AG09319 (cell line): ENCODE measurements around the gene ALPK3.

Experiments used
- DNase-seq: peaks from one replicate; pipeline ENCODE4 v3.0.0-alpha.2; 2010; ENCODE audit warnings: low read depth; ENCODE audit errors: extremely low read depth
- CTCF ChIP-seq: IDR thresholded peaks from 2 replicates; pipeline ENCODE4 v1.5.1; 2011; ENCODE audit warnings: low read depth, mild to moderate bottlenecking, inconsistent platforms, low read length, moderate library complexity

ALPK3 gene

GRCh38 chr15:84831028-84831427, 13.9 kb downstream of the ALPK3 start:
- TF ChIP-seq CTCF = no peak
- DNase-seq = no peak

DNA sequence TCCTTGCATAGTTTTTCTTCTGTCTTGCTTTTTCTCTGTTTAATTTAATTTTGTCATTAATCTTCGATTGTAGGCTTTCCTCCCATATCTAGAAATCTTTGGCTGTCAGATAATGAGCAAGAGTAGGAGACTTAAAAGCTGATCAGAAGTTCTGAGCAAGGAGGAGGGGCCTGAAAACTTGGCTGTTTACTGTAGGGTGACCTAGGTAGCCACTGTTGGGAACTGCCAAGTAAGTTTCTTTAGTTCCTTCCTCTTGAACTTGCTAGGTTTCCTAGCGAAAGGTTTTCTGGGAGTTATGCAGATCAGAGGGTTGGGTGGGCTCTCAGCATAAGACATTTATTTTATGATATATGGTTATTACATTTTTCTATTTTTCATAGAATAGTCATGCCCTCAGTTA, 14.5 kb downstream of the ALPK3 start:
- no peak for DNase-seq
- TF ChIP-seq CTCF = no peak

- no peak for TF ChIP-seq CTCF
- DNase-seq = no peak
Measured at GRCh38 chr15:84832448-84833040, 15.4 kb downstream of the ALPK3 start.

DNA sequence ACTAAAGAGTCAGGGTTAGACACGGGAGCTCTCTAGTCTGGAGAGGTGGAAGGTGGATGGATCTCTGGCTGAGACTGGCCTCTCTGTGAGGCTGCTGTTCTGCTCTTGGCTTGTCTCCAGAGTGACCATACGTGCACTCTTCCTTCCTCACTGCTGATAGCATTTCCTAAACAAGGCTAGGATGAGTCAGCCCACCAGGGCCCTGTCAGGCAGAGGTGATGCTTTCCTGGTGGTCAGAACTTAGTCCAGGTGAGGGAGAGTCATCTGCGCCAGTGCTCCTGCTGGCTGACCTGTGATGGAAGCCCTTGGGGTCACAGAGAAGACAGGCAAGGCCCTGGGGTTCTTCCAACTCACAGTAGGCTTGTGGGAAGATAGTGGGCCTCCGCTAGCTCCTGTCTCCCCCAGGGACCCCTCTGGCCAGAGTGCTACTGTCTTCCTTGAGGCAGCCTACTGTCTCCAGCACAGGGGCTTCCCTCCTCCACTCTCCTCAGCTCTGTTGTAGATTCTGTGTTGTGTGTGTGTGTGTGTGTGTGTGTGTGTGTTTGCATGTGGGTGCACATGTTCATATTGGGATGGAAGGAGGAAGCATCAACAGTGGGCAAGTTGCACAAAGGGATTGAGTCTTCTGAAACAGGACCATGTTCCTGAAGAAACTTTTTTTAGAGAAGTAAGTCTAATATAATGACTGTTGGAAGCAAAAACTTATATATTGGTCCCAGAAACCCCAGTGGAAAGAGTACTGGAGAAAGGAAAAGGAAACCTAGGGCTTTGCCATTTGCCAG, 16.5 kb downstream of the ALPK3 start:
- no peak for DNase-seq
- TF ChIP-seq CTCF = no peak

DNA sequence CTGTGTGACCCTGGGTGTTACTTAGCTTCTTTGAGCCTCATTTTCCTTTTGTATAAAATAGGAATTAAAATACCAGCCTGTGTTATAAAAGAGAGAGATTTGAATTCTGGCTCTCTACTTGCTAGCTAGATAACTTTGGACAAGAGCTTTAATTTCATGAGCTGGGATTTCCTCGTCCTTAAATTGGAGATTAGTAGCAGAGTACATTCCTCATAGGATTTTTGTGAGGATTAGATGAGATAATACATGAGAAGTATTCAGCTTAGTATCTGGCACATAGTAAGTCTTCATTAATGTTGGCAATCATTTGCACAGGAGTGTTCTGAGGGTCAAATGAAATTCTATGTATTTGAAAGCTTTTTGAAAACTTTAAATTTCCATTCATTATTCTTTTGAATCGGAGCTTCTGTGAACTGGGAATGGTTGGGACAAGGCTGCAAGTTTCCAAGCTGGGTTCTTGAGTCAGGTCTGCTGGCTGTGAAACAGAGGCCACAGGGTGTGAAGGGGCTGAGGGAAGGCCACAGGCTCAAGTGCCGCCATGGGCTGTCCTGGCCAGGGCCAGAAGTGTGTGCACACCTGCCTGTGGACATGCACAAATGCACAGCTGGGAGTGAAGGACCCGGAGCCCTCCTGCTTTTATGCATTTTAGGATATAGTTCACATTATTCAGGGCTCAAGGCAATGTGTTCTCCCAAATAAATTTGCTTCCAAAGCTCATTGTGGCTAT, 17.2 kb downstream of the ALPK3 start:
- TF ChIP-seq CTCF = no peak
- DNase-seq = no peak

DNA sequence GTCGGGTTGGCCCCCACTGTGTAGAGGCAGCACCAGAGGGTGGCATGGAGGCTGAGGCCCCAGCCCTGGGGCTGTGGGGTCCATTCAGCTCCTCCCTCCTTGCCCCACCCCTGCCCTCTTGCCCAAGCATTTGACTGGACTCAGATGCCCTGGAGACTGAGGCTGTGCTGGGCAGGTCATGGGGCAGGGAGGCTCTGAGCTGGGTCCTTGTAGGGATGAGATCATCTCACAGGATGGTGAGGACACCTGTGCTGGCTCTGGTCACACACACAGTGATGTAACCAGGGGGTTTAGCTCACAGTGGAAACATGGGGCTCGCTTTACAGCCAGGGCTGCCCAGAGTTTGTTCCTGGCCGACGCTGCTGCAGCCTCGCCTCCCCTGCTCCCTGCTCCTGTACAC, 17.8 kb downstream of the ALPK3 start:
- no peak for DNase-seq
- no peak for TF ChIP-seq CTCF
